Measurements from ENCODE around the gene MYT1.

DNA sequence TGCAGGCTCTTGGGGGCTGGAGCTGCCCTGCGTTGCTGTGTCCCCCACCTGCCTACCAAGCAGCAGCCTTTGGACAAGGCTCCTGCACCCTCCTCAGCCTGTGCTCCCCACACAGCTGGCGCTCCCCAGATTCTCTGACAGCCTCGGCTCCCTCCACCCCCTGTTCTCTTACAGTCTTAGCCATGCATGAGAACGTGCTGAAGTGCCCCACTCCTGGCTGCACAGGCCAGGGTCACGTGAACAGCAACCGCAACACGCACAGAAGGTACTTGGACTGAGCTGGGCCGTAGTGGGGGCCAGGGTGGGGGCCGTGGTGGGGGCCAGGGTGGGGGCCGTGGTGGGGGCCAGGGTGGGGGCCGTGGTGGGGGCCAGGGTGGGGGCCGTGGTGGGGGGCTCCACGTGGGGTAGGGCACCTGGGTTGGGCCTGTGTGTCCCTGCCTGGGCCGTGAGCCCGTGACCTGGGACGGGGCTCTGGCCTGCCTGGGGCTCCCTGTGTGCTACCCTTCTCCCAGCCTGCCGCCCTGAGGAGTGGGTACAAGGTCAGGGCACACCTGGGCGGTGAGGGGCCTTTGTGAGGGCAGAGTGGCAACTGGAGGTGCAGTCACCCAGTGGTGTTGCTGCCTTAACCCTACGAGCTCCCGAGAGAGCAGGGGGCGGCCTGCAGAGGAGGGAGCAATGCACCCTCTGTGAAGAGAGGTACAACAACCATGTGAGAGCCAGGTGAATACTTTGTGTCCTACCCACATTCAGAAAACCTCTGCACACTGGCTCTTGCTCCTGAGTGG, 47.8 kb downstream of the MYT1 start:
- TF ChIP-seq, protein P1, sequence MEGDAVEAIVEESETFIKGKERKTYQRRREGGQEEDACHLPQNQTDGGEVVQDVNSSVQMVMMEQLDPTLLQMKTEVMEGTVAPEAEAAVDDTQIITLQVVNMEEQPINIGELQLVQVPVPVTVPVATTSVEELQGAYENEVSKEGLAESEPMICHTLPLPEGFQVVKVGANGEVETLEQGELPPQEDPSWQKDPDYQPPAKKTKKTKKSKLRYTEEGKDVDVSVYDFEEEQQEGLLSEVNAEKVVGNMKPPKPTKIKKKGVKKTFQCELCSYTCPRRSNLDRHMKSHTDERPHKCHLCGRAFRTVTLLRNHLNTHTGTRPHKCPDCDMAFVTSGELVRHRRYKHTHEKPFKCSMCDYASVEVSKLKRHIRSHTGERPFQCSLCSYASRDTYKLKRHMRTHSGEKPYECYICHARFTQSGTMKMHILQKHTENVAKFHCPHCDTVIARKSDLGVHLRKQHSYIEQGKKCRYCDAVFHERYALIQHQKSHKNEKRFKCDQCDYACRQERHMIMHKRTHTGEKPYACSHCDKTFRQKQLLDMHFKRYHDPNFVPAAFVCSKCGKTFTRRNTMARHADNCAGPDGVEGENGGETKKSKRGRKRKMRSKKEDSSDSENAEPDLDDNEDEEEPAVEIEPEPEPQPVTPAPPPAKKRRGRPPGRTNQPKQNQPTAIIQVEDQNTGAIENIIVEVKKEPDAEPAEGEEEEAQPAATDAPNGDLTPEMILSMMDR (IDR thresholded peaks at IDR 0.05), result no peak
- no peak for TF ChIP-seq POLR2A (IDR thresholded peaks at IDR 0.05)
